Small intestine (tissue), 16 donors: ENCODE results near the gene ST6GALNAC6. TPM values are rescaled to one million over a fixed set of nuclear protein-coding genes. Genes with fewer than 3 reads are reported as not detected.

Source experiments
- DNase-seq, 2 donors: peaks; one replicate each; pipeline versions ENCODE4 v3.0.0 to v3.0.0-alpha.2; 2013
- FAIRE-seq: peaks from 2 replicates; lab custom pipeline; 2012; peaks lifted over from hg19 to GRCh38; lab: Jason Lieb, UNC
- H3K27ac ChIP-seq, 3 donors: one replicate each; pipeline ENCODE4 v1.5.1; 2013; ENCODE audit warnings: low read length in 2 of 3, mild to moderate bottlenecking in 2 of 3, control low read depth in 1 of 3, inconsistent platforms in 1 of 3, low read depth in 1 of 3, moderate library complexity in 1 of 3
- H3K27me3 ChIP-seq, 3 donors: one replicate each; pipeline ENCODE4 v1.6.1; 2013; ENCODE audit warnings: low read length in 3 of 3, inconsistent platforms in 1 of 3; ENCODE audit not compliant: control insufficient read depth in 3 of 3, insufficient read depth in 3 of 3
- H3K36me3 ChIP-seq, 3 donors: one replicate each; pipeline ENCODE4 v1.6.1; 2013; ENCODE audit warnings: low read length in 3 of 3, inconsistent platforms in 1 of 3, low read depth in 1 of 3, mild to moderate bottlenecking in 1 of 3, moderate library complexity in 1 of 3; ENCODE audit not compliant: control insufficient read depth in 3 of 3, insufficient read depth in 2 of 3
- H3K4me1 ChIP-seq, 3 donors: one replicate each; pipeline ENCODE4 v1.6.1; 2013; ENCODE audit warnings: low read length in 2 of 3, inconsistent platforms in 1 of 3, low read depth in 1 of 3, mild to moderate bottlenecking in 1 of 3, moderate library complexity in 1 of 3; ENCODE audit not compliant: control insufficient read depth in 3 of 3, insufficient read depth in 2 of 3
- H3K4me3 ChIP-seq, 3 donors: one replicate each; pipeline ENCODE4 v1.5.1; 2013; ENCODE audit warnings: low read length in 3 of 3, control low read depth in 1 of 3, inconsistent platforms in 1 of 3, low read depth in 1 of 3, mild to moderate bottlenecking in 1 of 3, moderate library complexity in 1 of 3
- H3K9me3 ChIP-seq, 2 donors: one replicate each; pipeline ENCODE4 v1.6.1; 2013; ENCODE audit warnings: low read depth in 1 of 2, low read length in 1 of 2; ENCODE audit not compliant: control insufficient read depth in 2 of 2, insufficient read depth in 1 of 2
- WGBS, 3 donors: extraction: QIAGEN DNeasy Blood & Tissue Kit; methylation state at CpG; one replicate each; pipeline ENCODE4 v1.1.7; 2013; 5-methylcytosine and 5-hydroxymethylcytosine counted together
- long read RNA-seq, 10 donors: transcript quantifications; one replicate each; lab custom pipeline, GENCODE V29; 2026
- polyA plus RNA-seq, 4 donors: library from polyadenylated mRNA; stranded (reverse) in 3 of 4; unstranded in 1 of 4; fragments of 200-250 nt in 3 of 4; fragments of 120-200 nt in 1 of 4; gene quantifications; one replicate each; pipeline versions ENCODE4 v1.2.1 to v1.2.3, GENCODE V29; 2013
- donor health status: healthy with polysubstance abuse.
- donor health status: control.
- donor health status: control.
- donor health status: Bipolar disorder and iron deficiency.
- donor health status: healthy.

The ST6GALNAC6 gene
- 10 to 100 TPM in 2 of 4 donors, 1 to 10 TPM in 2; 2.2 to 31.8 (median 11.8) TPM for polyA plus RNA-seq
- long read RNA-seq, donor 1, partial matches to known transcripts, result 0 of 6 reads
- long read RNA-seq, donor 1, other reads (novel, unspliced or antisense), result 0 of 6 reads
- long read RNA-seq, donor 2, partial matches to known transcripts, result 0 of 1 reads
- long read RNA-seq, donor 2, other reads (novel, unspliced or antisense), result 0 of 1 reads
- long read RNA-seq, donor 3, partial matches to known transcripts, result 0 of 3 reads
- long read RNA-seq, donor 3, other reads (novel, unspliced or antisense), result 0 of 3 reads
- long read RNA-seq, donor 4, result 0 reads
- long read RNA-seq, donor 5, result 0 reads
- long read RNA-seq, donor 6, partial matches to known transcripts, result 0 of 4 reads
- long read RNA-seq, donor 6, other reads (novel, unspliced or antisense), result 0 of 4 reads
- long read RNA-seq, donor 7, result 0 reads
- long read RNA-seq, donor 8, partial matches to known transcripts, result 0 of 2 reads
- long read RNA-seq, donor 8, other reads (novel, unspliced or antisense), result 0 of 2 reads
- long read RNA-seq, donor 9, result 0 reads
- long read RNA-seq, donor 10, transcript ST6GALNAC6-204 (6 exons, 2,406 nt), result major isoform, 6 of 12 reads
- long read RNA-seq, donor 10, partial matches to known transcripts, result 0 of 12 reads
- long read RNA-seq, donor 10, other reads (novel, unspliced or antisense), result 0 of 12 reads

- 0 to 2% (median 1%) methylated on average over 23 to 88 of the region's 89 CpGs for WGBS, 3 donors
- Histone ChIP-seq H3K36me3 (peaks cover 0 to 20% (median 4%) of the 10 kb centered on the region in 3 donors), H3K27ac (peak within 1 kb of the TSS; percentile 12 to 89 (median 45)), H3K9me3 (peaks cover 0 to 15% of the 10 kb centered on the region in 2 donors), H3K4me3 (peak within 1 kb of the TSS; percentile 71 to 89 (median 86)), H3K4me1 (peaks cover 2 to 33% (median 4%) of the 10 kb centered on the region in 3 donors), H3K27me3 (peaks cover 0 to 14% (median 0%) of the 10 kb centered on the region in 3 donors)
- DNase-seq (peak; percentile 70 to 80), FAIRE-seq (no peak)
These were observed at the start of gene ST6GALNAC6 for GRCh38 chr9:127899128-127899943. ST6GALNAC6 (minus strand) TSS chr9:127899603; CDS start chr9:127897981, 1,622 bp downstream.

DNA sequence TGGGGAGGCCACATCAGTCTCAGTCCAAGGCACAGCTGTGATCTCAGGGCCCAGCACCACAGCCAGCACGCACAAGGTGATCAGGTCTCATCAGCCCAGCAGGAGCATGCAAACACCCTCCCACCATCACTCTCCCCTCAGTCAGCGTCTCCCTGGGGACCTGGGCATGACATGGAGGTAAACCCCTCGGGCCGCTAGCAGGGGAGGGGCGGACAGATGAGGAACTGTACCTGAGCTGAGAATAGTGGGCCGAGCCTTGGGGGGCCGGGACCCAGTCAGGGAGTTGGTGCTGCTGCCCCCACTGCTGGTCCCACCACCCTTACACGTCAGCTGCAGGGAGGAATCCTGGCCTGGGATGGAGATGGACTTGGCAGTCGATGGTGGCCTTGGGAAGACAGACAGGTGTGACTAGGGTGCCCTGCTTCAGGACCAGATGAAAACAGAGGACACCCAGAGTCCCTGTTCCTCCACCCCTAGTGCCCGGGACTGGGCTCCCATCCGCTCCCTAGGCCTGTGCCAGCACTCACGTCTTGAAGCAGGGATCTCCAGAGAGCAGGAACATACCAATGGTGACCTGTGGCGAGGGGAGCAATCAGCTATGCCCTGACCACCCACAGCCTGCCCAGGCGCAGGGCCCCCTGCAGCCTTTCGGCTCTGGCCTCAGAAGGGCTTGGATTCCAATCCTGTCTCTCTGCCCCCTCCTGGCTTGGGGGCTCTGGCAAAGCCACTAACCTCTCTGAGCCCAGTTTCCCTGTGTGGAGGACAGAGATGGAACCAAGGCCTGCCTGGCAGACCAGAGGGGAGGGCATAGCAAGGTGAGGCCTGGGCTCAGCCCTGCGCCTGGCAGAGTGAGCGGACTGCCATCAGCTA, 48.7 kb upstream of the ST6GALNAC6 start:
- DNase-seq, result no peak
- 86 to 90% (median 87%) methylated on average over 17 of the region's 17 CpGs for WGBS, 3 donors
- no peak overlapping the region for H3K27ac ChIP-seq
- no peak overlapping the region for H3K4me3 ChIP-seq
- no peaks in the 10 kb centered on the region for H3K27me3 ChIP-seq
- H3K9me3 ChIP-seq, result peaks cover 0 to 3% of the 10 kb centered on the region in 2 donors
- H3K4me1 ChIP-seq, result peaks cover 5 to 48% (median 6%) of the 10 kb centered on the region in 3 donors
- FAIRE-seq, result no peak
- peaks cover 3 to 94% (median 20%) of the 10 kb centered on the region in 3 donors for H3K36me3 ChIP-seq

DNA sequence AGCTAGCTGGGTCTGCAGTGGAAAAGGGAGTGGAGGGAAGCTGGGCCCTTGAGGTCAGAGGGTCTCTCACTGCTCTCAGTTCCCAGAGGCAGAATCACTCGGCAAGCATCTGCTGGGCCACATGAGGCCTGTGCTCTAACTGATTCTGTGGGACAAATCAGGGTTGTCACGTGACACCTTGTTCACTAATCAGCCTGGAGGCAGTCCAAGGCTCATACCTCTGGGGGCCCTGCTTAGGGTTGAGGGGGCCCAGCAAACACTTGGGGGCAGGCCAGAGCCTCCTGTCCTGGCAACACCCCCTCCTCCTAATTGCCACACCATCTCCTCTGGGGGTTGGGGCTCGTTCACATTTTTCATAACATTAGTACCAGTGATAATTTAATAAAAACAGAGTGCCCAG, 47.3 kb upstream of the ST6GALNAC6 start:
- peak in 1 of 2 donors; percentile 59 for DNase-seq
- H3K4me3 ChIP-seq, result no peak overlapping the region
- H3K27ac ChIP-seq, result no peak overlapping the region
- 32 to 55% (median 53%) methylated on average over 3 of the region's 3 CpGs for WGBS, 3 donors
- peaks cover 0 to 3% of the 10 kb centered on the region in 2 donors for H3K9me3 ChIP-seq
- H3K36me3 ChIP-seq, result peaks cover 5 to 97% (median 31%) of the 10 kb centered on the region in 3 donors
- H3K27me3 ChIP-seq, result no peaks in the 10 kb centered on the region
- FAIRE-seq, result no peak
- peaks cover 0 to 48% (median 4%) of the 10 kb centered on the region in 3 donors for H3K4me1 ChIP-seq

GRCh38 chr9:127945942-127946341, 46.5 kb upstream of the ST6GALNAC6 start:
- no peak for DNase-seq
- Histone ChIP-seq H3K36me3 (peaks cover 5 to 100% (median 34%) of the 10 kb centered on the region in 3 donors), H3K27me3 (no peaks in the 10 kb centered on the region), H3K9me3 (peaks cover 0 to 3% of the 10 kb centered on the region in 2 donors), H3K4me1 (peaks cover 0 to 51% (median 2%) of the 10 kb centered on the region in 3 donors), H3K4me3 (no peak overlapping the region), H3K27ac (no peak overlapping the region)
- 86 to 92% (median 87%) methylated on average over 9 of the region's 9 CpGs for WGBS, 3 donors
- FAIRE-seq, result no peak

- 93 to 94% (median 93%) methylated on average over 23 to 24 of the region's 24 CpGs for WGBS, 3 donors
These were observed 45.9 kb upstream of the ST6GALNAC6 start for GRCh38 chr9:127945338-127945737.

DNA sequence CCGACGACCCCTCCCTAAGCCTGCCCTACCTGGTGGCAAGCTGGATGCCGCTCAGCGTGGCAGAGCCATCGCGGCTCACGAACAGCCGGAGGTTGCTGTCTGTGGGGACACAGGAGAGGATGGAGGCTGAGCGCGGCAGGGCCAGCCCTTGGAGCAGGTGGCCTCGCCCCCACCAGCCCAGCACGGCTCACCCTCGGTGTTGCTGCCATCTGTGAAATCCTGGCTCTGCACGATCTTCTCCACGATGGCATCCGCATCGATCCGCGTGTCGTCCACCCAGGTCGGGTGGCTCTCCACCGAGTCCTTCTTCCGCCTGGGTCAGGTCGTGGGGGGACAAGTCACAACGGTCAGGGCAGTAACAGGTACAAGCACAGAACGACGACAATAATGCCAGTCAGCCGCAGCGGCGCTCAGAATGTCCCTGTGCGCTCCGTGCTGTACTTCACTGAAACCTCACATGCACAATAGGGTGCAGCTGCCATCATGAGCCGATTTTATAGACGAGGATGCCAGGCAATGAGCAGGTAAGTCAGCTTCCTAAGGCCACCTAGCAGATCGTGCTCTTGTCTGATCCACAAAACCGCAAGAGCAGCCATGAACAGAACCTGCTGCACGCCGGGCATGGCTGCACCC, 45.3 kb upstream of the ST6GALNAC6 start:
- peaks cover 0 to 3% of the 10 kb centered on the region in 2 donors for H3K9me3 ChIP-seq
- no peak overlapping the region for H3K27ac ChIP-seq
- WGBS, 3 donors, result 88 to 93% (median 90%) methylated on average over 32 to 38 of the region's 38 CpGs
- H3K36me3 ChIP-seq, result peaks cover 5 to 95% (median 32%) of the 10 kb centered on the region in 3 donors
- no peak for DNase-seq
- no peaks in the 10 kb centered on the region for H3K27me3 ChIP-seq
- no peak overlapping the region for H3K4me3 ChIP-seq
- peaks cover 0 to 44% (median 0%) of the 10 kb centered on the region in 3 donors for H3K4me1 ChIP-seq
- no peak for FAIRE-seq

More at GRCh38 chr9:127945338-127945737, 45.9 kb upstream of the ST6GALNAC6 start:
- Histone ChIP-seq H3K27me3 (no peaks in the 10 kb centered on the region), H3K4me3 (no peak overlapping the region), H3K27ac (no peak overlapping the region), H3K4me1 (peaks cover 0 to 46% (median 0%) of the 10 kb centered on the region in 3 donors), H3K9me3 (peaks cover 0 to 3% of the 10 kb centered on the region in 2 donors), H3K36me3 (peaks cover 5 to 95% (median 34%) of the 10 kb centered on the region in 3 donors)
- DNase-seq, result no peak
- FAIRE-seq, result no peak

- H3K4me1 ChIP-seq, result peaks cover 0 to 41% (median 0%) of the 10 kb centered on the region in 3 donors
- peaks cover 5 to 87% (median 32%) of the 10 kb centered on the region in 3 donors for H3K36me3 ChIP-seq
- no peak overlapping the region for H3K27ac ChIP-seq
- peaks cover 0 to 3% of the 10 kb centered on the region in 2 donors for H3K9me3 ChIP-seq
- FAIRE-seq (no peak), DNase-seq (peak; percentile 79 to 83)
- no peak overlapping the region for H3K4me3 ChIP-seq
- H3K27me3 ChIP-seq, result no peaks in the 10 kb centered on the region
- 28 to 37% (median 31%) methylated on average over 10 to 13 of the region's 13 CpGs for WGBS, 3 donors
These were observed 44.3 kb upstream of the ST6GALNAC6 start for GRCh38 chr9:127943731-127944144.
